AML-193 (cell line): ENCODE results near the gene ELAVL1.
"Not testable (repeated sequence)": the region's sequence is repeated elsewhere in the genome, so short reads cannot be mapped to it uniquely, and the experiment has no call there.

ENCODE experiments used
- DNase-seq, 2 experiments: peaks; one replicate each; lab custom pipeline; 2025; lab: John Stamatoyannopoulos, UW

The ELAVL1 gene

GRCh38 chr19:7968008-7968795 lies 37.2 kb downstream of the ELAVL1 start:
- DNase-seq = no peak

- no peak for DNase-seq
These were observed 39.3 kb downstream of the ELAVL1 start for GRCh38 chr19:7965921-7966665.

GRCh38 chr19:7965259-7965841 lies 40.1 kb downstream of the ELAVL1 start:
- no peak for DNase-seq

GRCh38 chr19:7963566-7963965 lies 41.9 kb downstream of the ELAVL1 start:
- no peak for DNase-seq

- DNase-seq = no peak
These were observed 42.7 kb downstream of the ELAVL1 start for GRCh38 chr19:7962644-7963268.

GRCh38 chr19:7961920-7962626 lies 43.4 kb downstream of the ELAVL1 start:
- peak; percentile 3 to 9 for DNase-seq

DNA sequence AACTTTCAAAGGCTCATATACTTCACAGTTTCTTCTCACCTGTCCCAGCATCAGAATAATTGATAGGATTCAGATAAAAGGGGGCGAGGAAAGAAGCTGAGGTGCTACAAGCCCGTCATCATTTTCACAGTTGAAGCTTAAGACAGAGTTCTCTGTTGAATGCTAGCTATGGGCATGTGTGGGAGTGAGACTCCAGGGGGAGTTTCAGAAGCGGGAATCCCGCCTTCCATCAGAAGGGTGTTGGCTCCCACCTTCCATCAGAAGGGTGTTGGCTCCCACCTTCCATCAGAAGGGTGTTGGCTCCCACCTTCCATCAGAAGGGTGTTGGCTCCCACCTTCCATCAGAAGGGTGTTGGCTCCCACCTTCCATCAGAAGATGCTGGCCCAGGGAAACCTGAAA lies 44.4 kb downstream of the ELAVL1 start:
- not testable (repeated sequence) for DNase-seq

DNA sequence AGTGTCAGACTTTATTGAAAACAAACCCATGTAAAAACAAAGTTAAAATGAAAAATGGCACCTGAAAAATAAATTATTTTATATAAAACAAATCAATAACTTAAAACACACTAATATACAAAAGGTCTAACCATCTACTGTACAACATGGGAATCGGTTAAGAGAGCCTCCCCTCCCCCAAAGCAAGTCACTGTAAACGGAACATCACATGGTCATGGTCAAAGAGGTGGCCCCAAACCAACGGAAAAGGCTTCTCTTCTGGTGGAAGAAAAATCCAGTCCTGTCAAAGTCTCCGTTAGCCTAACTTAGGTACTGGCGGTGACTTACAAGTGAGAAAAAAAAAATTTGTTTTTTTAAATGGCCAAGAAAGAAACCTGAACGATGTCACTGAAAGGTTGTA lies 46.2 kb downstream of the ELAVL1 start:
- DNase-seq = no peak

DNA sequence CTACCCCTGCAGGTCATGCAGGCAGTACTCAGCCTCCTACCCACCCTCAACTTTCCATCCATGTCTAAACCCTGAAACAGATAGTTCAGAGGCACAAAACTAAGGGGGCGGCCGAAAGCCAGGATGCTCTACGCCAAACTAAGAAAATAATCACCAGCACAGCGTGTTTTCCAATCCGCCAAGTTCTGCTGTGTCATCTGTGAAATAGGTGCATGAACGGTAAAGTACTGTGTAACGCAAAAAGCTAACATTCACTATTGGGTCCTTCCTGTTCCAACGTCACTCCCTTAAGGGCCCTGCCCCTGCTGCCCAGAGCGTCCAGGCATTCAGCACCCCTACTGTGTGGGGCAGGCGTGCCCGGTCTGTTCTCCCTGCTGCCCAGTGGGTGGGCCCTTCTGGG lies 49.7 kb downstream of the ELAVL1 start:
- no peak for DNase-seq

DNA sequence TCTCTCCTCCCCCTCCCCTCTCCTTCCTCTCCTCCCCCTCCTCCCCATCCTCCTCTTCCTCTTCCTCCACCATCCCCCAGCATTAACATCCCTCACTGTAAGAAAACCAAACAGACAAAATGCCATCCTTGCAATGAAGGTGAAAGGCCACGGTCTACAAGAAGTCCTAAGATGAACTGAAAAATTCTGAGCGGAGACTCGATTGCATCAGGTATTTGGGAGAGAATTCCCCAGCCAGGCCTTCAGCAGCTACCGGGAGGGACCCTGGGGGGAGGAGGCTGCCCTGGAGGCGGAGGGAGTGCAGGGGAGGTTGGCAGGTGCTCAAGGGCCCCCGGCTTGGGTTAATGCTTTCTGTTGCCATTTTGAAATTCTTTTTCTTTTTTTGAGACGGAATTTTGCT lies 51.9 kb downstream of the ELAVL1 start:
- DNase-seq = no peak

DNA sequence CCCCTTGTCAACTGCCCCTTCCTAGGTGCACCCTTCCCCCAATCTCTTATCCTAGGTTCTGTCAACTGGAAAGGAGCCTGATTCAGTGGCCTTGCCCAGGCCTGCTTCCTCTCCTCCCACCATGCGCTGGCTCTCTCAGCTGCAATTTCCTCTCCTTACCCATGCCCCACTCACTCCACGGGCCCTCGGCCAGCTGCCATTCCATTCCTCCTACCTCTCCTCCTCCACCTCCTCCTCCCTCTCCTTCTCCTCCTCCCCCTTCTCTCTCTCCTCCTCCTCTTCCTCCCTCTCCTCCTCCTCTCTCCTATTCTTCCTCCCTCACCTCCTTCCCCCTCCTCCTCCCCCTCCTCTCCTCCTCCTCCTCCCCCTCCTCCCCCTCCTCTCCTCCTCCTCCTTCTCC lies 52.4 kb downstream of the ELAVL1 start:
- DNase-seq = no peak

GRCh38 chr19:7947939-7948338 lies 57.5 kb downstream of the ELAVL1 start:
- no peak for DNase-seq

DNA sequence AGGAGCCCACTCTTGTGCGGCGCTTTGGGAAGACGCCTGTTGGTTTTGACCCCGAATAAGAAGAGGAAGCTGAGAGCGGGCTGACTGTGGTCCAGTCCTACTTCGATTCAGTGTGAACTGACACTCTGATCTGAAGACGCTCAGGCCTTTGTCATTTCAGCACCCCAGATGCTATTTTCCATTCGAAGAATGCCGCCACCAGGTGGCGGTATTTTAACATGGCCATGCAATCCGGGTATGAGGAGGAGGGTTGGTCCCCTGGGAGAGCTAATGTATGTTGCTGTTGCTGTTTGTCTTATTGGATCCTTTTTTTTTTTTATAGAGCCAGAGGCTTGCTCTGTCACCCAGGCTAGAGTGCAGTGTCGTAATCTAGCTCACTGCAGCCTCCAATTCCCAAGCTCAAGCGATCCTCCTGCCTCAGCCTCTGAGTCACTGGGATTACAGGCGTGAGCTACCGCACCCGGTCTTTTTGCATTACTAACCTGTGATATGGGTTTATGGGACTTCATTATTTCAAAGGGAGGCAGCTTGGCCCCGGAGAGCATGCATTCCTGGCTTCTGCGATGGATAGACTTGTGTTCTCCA lies 61.2 kb downstream of the ELAVL1 start:
- DNase-seq = peak; percentile 79 to 84

- DNase-seq = peak; percentile 97 to 99
These were observed 61.8 kb downstream of the ELAVL1 start, which contains the start of gene TIMM44 for GRCh38 chr19:7943444-7944176. Gene TIMM44 (minus strand): TSS chr19:7943666. CDS start chr19:7943651, 15 bp downstream.

- DNase-seq = no peak
These were observed 62.4 kb downstream of the ELAVL1 start for GRCh38 chr19:7942981-7943443.

- no peak for DNase-seq
These were observed 63.4 kb downstream of the ELAVL1 start for GRCh38 chr19:7941895-7942596.

DNA sequence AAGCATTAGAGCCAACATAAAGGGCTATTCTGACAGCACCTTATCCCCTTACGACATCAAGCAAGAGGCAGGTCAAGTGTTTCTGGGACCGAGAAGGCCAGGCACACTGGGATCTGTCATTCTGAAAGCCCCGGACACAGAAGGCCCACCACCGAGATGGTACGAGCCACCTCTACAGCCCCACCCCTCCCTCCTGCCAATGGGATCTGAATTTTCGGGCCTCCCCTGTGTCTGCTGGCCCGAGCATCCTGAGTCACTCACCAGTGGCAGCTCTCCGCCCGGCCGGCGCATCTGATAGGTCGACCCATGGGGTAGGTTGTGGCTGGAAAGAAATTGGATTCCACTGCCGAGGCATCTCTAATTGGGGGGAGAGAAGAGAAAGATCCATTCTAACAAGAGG lies 64.6 kb downstream of the ELAVL1 start:
- DNase-seq = no peak

- DNase-seq = no peak
These were observed 70.7 kb downstream of the ELAVL1 start for GRCh38 chr19:7934766-7935165.

DNA sequence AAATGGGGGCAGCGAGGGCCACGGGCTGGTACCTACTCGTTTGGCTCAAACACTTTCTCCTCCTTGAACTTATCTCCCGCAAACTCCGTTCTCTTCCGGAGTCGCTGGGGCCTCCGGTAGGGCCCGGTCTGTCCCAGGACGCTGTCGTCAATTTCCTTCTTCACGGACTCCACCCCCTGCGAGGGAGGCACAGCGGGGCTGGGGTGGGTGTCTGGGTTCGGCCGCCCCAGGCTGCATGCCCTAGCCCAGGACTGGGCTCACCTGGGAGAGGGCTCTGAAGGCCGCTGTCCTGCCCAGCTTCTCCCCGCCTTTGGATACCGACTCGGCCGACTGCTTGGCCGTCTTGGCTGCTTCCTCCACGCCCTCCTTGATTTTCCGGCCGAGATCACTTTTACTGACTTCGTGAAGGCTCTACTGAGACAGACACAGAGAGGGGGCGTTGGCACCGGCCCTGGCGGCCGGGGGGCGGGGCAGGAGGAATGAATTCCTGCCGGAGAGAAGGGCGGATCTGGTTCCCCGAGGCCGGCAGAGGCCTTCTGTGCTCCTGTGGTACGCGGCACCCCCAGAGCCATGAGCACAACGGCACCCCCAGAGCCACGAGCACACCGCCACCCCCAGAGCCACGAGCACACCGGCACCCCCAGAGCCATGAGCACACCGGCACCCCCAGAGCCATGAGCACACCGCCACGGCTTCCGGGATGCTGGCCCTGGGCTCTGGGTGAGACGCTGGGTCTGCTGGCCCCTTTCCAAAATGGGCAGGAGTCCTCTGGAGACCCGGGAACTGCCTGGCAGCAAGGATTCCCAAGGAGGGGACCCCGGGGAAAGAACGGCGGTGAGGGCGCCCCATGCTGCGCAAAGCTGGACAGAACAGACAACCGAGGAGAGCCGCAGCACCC lies 71.4 kb downstream of the ELAVL1 start:
- DNase-seq = no peak
